ENCODE data around the gene CPS1. TPM values are rescaled to one million over a fixed set of nuclear protein-coding genes. Genes with fewer than 3 reads are reported as not detected.

CPS1 gene
- total RNA-seq, 1 experiment from 2014 or later, result 16.0 TPM

- Histone ChIP-seq H3K36me3 (no peaks in the 10 kb centered on the region), H3K4me1 (replicated peaks) (no peaks in the 10 kb centered on the region), H3K9me3 (replicated peaks) (no peaks in the 10 kb centered on the region), H3K27ac (no peak overlapping the region), H3K4me3 (no peak overlapping the region), H3K27me3 (replicated peaks) (no peaks in the 10 kb centered on the region)
- no peak for DNase-seq (ENCODE audit: low read depth in 1 of 2, low spot score in 2 of 2)
These were observed 41.8 kb downstream of the CPS1 start for GRCh38 chr2:210598219-210598618.

- Histone ChIP-seq H3K27me3 (replicated peaks) (no peaks in the 10 kb centered on the region), H3K9me3 (replicated peaks) (no peaks in the 10 kb centered on the region), H3K27ac (no peak overlapping the region), H3K36me3 (no peaks in the 10 kb centered on the region), H3K4me1 (replicated peaks) (no peaks in the 10 kb centered on the region), H3K4me3 (no peak overlapping the region)
- DNase-seq (ENCODE audit: low read depth in 1 of 2, low spot score in 2 of 2), result no peak
These were observed 43.1 kb downstream of the CPS1 start for GRCh38 chr2:210599476-210599875.

GRCh38 chr2:210604666-210605065, 48.3 kb downstream of the CPS1 start:
- H3K4me1 ChIP-seq (replicated peaks), result no peaks in the 10 kb centered on the region
- H3K36me3 ChIP-seq, result no peaks in the 10 kb centered on the region
- no peak overlapping the region for H3K27ac ChIP-seq
- H3K4me3 ChIP-seq, result no peak overlapping the region
- no peak for DNase-seq (ENCODE audit: low read depth in 1 of 2, low spot score in 2 of 2)
- no peaks in the 10 kb centered on the region for H3K9me3 ChIP-seq (replicated peaks)
- no peaks in the 10 kb centered on the region; the same call in 1 of the 2 replicates for H3K27me3 ChIP-seq (replicated peaks)

- Histone ChIP-seq H3K4me3 (no peak overlapping the region), H3K27ac (no peak overlapping the region), H3K4me1 (replicated peaks) (no peaks in the 10 kb centered on the region), H3K36me3 (no peaks in the 10 kb centered on the region), H3K9me3 (replicated peaks) (no peaks in the 10 kb centered on the region), H3K27me3 (replicated peaks) (no peaks in the 10 kb centered on the region; the same call in 1 of the 2 replicates)
- DNase-seq (ENCODE audit: low read depth in 1 of 2, low spot score in 2 of 2), result no peak
These were observed 49.6 kb downstream of the CPS1 start for GRCh38 chr2:210606001-210606400.

GRCh38 chr2:210611466-210611865, 55.1 kb downstream of the CPS1 start:
- no peak for DNase-seq (ENCODE audit: low read depth in 1 of 2, low spot score in 2 of 2)
- Histone ChIP-seq H3K4me1 (replicated peaks) (no peaks in the 10 kb centered on the region), H3K27ac (no peak overlapping the region), H3K36me3 (no peaks in the 10 kb centered on the region), H3K9me3 (replicated peaks) (no peaks in the 10 kb centered on the region), H3K27me3 (replicated peaks) (no peaks in the 10 kb centered on the region), H3K4me3 (no peak overlapping the region)

GRCh38 chr2:210616074-210616473, 59.7 kb downstream of the CPS1 start:
- no peaks in the 10 kb centered on the region for H3K36me3 ChIP-seq
- DNase-seq (ENCODE audit: low read depth in 1 of 2, low spot score in 2 of 2), result no peak
- H3K27ac ChIP-seq, result no peak overlapping the region
- no peaks in the 10 kb centered on the region for H3K4me1 ChIP-seq (replicated peaks)
- H3K27me3 ChIP-seq (replicated peaks), result no peaks in the 10 kb centered on the region
- H3K4me3 ChIP-seq, result no peak overlapping the region
- no peaks in the 10 kb centered on the region for H3K9me3 ChIP-seq (replicated peaks)

- no peak overlapping the region for H3K4me3 ChIP-seq
- H3K36me3 ChIP-seq, result no peaks in the 10 kb centered on the region
- DNase-seq (ENCODE audit: low read depth in 1 of 2, low spot score in 2 of 2), result no peak
- H3K27me3 ChIP-seq (replicated peaks), result no peaks in the 10 kb centered on the region
- H3K27ac ChIP-seq, result no peak overlapping the region
- H3K9me3 ChIP-seq (replicated peaks), result no peaks in the 10 kb centered on the region
- no peaks in the 10 kb centered on the region for H3K4me1 ChIP-seq (replicated peaks)
These were observed 60.9 kb downstream of the CPS1 start for GRCh38 chr2:210617318-210617717.

GRCh38 chr2:210617732-210618330, 61.4 kb downstream of the CPS1 start:
- Histone ChIP-seq H3K4me1 (replicated peaks) (no peaks in the 10 kb centered on the region), H3K27me3 (replicated peaks) (no peaks in the 10 kb centered on the region), H3K36me3 (no peaks in the 10 kb centered on the region), H3K4me3 (no peak overlapping the region), H3K27ac (no peak overlapping the region), H3K9me3 (replicated peaks) (no peaks in the 10 kb centered on the region)
- peak in 1 of 2 experiments; percentile 4 for DNase-seq (ENCODE audit: low read depth in 1 of 2, low spot score in 2 of 2)

GRCh38 chr2:210620456-210620855, 64.1 kb downstream of the CPS1 start:
- no peaks in the 10 kb centered on the region for H3K36me3 ChIP-seq
- no peaks in the 10 kb centered on the region for H3K4me1 ChIP-seq (replicated peaks)
- H3K27ac ChIP-seq, result no peak overlapping the region
- H3K9me3 ChIP-seq (replicated peaks), result no peaks in the 10 kb centered on the region
- no peak overlapping the region for H3K4me3 ChIP-seq
- no peaks in the 10 kb centered on the region for H3K27me3 ChIP-seq (replicated peaks)
- DNase-seq (ENCODE audit: low read depth in 1 of 2, low spot score in 2 of 2), result no peak

- DNase-seq (ENCODE audit: low read depth in 1 of 2, low spot score in 2 of 2), result no peak
- H3K9me3 ChIP-seq (replicated peaks), result no peaks in the 10 kb centered on the region
- H3K4me1 ChIP-seq (replicated peaks), result no peaks in the 10 kb centered on the region; the same call in 1 of the 2 replicates
- no peak overlapping the region for H3K4me3 ChIP-seq
- no peaks in the 10 kb centered on the region for H3K27me3 ChIP-seq (replicated peaks)
- H3K36me3 ChIP-seq, result no peaks in the 10 kb centered on the region
- H3K27ac ChIP-seq, result no peak overlapping the region
These were observed 67.1 kb downstream of the CPS1 start for GRCh38 chr2:210623506-210623905.

- DNase-seq (ENCODE audit: low read depth in 1 of 2, low spot score in 2 of 2), result peak in 1 of 2 experiments; percentile 3
- Histone ChIP-seq H3K4me3 (no peak overlapping the region), H3K9me3 (replicated peaks) (no peaks in the 10 kb centered on the region), H3K4me1 (replicated peaks) (no peaks in the 10 kb centered on the region; the same call in 1 of the 2 replicates), H3K27ac (no peak overlapping the region), H3K36me3 (no peaks in the 10 kb centered on the region), H3K27me3 (replicated peaks) (no peaks in the 10 kb centered on the region)
These were observed 70.5 kb downstream of the CPS1 start for GRCh38 chr2:210626849-210627248.

GRCh38 chr2:210630873-210631560, 74.6 kb downstream of the CPS1 start:
- H3K36me3 ChIP-seq, result no peaks in the 10 kb centered on the region
- DNase-seq (ENCODE audit: low read depth in 1 of 2, low spot score in 2 of 2), result no peak
- no peaks in the 10 kb centered on the region for H3K9me3 ChIP-seq (replicated peaks)
- no peaks in the 10 kb centered on the region for H3K27me3 ChIP-seq (replicated peaks)
- no peak overlapping the region for H3K27ac ChIP-seq
- H3K4me3 ChIP-seq, result no peak overlapping the region
- H3K4me1 ChIP-seq (replicated peaks), result no peaks in the 10 kb centered on the region; the same call in 1 of the 2 replicates

- DNase-seq (ENCODE audit: low read depth in 1 of 2, low spot score in 2 of 2), result no peak
- no peak overlapping the region for H3K4me3 ChIP-seq
- no peaks in the 10 kb centered on the region for H3K9me3 ChIP-seq (replicated peaks)
- no peaks in the 10 kb centered on the region for H3K27me3 ChIP-seq (replicated peaks)
- no peaks in the 10 kb centered on the region for H3K36me3 ChIP-seq
- no peak overlapping the region for H3K27ac ChIP-seq
- H3K4me1 ChIP-seq (replicated peaks), result no peaks in the 10 kb centered on the region
These were observed 77.3 kb downstream of the CPS1 start for GRCh38 chr2:210633699-210634098.

GRCh38 chr2:210635257-210635656, 78.9 kb downstream of the CPS1 start:
- Histone ChIP-seq H3K36me3 (no peaks in the 10 kb centered on the region), H3K27ac (no peak overlapping the region), H3K4me1 (replicated peaks) (no peaks in the 10 kb centered on the region), H3K27me3 (replicated peaks) (no peaks in the 10 kb centered on the region), H3K4me3 (no peak overlapping the region), H3K9me3 (replicated peaks) (no peaks in the 10 kb centered on the region)
- no peak for DNase-seq (ENCODE audit: low read depth in 1 of 2, low spot score in 2 of 2)
